Epithelial cell of proximal tubule (primary cell): ENCODE results near the gene PARP12. TPM values are rescaled to one million over a fixed set of nuclear protein-coding genes. Genes with fewer than 3 reads are reported as not detected.
A peak's percentile ranks its signal among the peaks of the same experiment; 100 is the strongest.

Experiments
- DNase-seq: peaks from one replicate; pipeline ENCODE4 v3.0.0-alpha.2; 2011; ENCODE audit warnings: low read depth
- H3K4me3 ChIP-seq: 2 replicates; pipeline ENCODE4 v1.5.1; 2011; ENCODE audit warnings: low read depth, mild to moderate bottlenecking, low read length
- CTCF ChIP-seq: conservative IDR thresholded peaks from 2 replicates; pipeline ENCODE4 v1.5.1; 2012; ENCODE audit warnings: low read depth, mild to moderate bottlenecking, low read length
- total RNA-seq: library from RNA; depleted of rRNA; stranded (reverse); fragments of >200 nt; gene quantifications from 2 replicates; pipeline ENCODE4 v1.2.3, GENCODE V29; 2015

Gene PARP12
- total RNA-seq, 1 donor from 2014 or later: 20.9 TPM

DNA sequence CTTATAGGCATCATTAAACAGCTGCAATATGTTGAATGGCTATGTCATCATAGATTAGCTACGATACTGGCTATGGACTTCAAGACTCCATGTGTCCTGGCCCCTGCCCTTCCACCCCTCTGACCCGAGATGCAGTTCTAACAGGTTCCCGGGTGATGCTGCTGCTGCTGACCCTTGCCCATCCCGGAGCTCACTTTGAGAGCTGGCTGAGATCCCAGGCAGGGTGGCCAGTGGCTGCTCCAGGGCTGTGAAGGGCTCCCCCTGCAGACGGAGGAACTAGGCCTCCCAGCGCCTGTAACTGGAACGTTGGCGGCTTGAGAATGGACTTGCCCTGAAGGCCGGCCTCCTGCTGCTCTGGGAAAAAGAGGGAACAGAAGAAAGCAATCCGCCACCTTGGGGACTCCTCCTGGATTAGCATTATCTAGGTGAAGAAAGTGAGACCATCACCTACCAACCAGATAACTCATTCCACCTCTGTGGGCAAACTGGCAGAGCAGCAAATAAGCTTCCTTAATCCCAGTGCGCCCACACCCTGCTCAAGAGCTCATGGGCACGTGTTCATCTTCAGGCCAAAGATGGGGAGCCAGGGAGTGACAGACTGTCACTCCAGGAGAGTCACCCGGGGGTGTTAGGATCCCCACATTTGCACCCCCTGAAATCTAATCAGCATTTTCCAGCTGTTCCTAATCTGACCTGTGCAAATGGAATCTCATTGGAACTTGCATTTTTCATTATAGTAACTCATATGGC is 56.8 kb downstream of the PARP12 start:
- no peak for DNase-seq
- peak; percentile 71 for TF ChIP-seq CTCF
- H3K4me3 ChIP-seq: no peak overlapping the region

GRCh38 chr7:140005341-140005740 is 57.4 kb downstream of the PARP12 start:
- H3K4me3 ChIP-seq: no peak overlapping the region
- TF ChIP-seq CTCF: no peak
- no peak for DNase-seq

DNA sequence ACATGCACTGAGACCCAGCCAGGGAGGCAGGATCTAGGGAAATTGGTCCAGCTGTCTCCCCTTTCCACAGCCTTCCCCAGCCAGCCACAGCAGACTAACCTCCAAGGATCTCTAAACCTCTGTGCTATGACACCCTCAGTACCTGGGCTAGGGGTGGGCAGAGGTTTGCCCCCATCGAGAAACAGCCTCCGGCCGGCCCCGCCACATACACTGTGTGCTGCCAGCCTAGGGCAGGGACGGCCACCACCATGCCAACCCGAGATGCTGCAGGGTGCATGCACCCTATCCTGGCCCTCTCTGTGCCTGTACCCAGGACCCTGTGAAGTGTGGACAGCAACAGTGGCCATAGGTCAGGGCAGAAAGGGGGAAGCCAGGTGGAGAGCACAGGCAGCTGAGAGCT is 58.1 kb downstream of the PARP12 start:
- H3K4me3 ChIP-seq: no peak overlapping the region
- no peak for DNase-seq
- TF ChIP-seq CTCF: no peak

- peak; percentile 18 for DNase-seq
- no peak overlapping the region for H3K4me3 ChIP-seq
- peak; percentile 77 for TF ChIP-seq CTCF
These were observed 58.8 kb downstream of the PARP12 start for GRCh38 chr7:140003913-140004382.

GRCh38 chr7:140000666-140001268 is 62.0 kb downstream of the PARP12 start:
- no peak for TF ChIP-seq CTCF
- DNase-seq: no peak

GRCh38 chr7:139999516-139999915 is 63.2 kb downstream of the PARP12 start:
- no peak overlapping the region for H3K4me3 ChIP-seq
- no peak for DNase-seq
- TF ChIP-seq CTCF: no peak

More at GRCh38 chr7:140000666-140001268, 62.0 kb downstream of the PARP12 start:
- no peak overlapping the region for H3K4me3 ChIP-seq

DNA sequence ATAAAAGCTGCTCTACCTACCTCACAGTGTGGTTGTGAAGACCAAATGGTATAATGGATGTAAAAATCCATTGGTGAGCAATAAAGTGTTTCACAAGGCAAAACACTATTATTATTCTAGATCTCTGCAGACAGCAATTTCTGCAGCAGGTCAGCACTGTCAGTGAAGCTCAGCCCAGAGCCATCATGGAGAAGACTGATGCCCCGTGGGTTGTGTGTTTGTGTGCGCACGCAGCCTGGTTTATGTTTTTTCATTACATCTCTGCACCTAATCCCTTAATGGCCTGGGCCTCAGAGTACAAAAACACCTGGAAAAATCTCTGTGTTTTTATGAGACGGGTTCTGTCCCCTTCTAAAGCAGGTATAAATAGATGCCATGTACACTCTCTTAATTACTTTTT is 64.2 kb downstream of the PARP12 start:
- TF ChIP-seq CTCF: no peak
- H3K4me3 ChIP-seq: no peak overlapping the region
- DNase-seq: no peak
